PC-9 (cell line): ENCODE measurements around the gene EWSR1. TPM values are rescaled to one million over a fixed set of nuclear protein-coding genes. Genes with fewer than 3 reads are reported as not detected.
A peak's percentile ranks its signal among the peaks of the same experiment; 100 is the strongest.

Source experiments
- BruUV-seq: library from RNA; stranded (reverse); fragments of 400-500 nt; replicated peaks from 2 replicates; lab custom pipeline; 2021; lab: Mats Ljungman, UMichigan
- CTCF ChIA-PET: fragments of 300-600 bp; sonication (Branson Sonifier 250); formaldehyde crosslinking; loops from one replicate; lab custom pipeline; 2022; ENCODE audit warnings: antibody characterized with exemption; lab: Charles Lee
- POLR2A ChIA-PET: fragments of 300-600 bp; sonication (Branson Sonifier 250); formaldehyde crosslinking; loops from one replicate; lab custom pipeline; 2022; ENCODE audit warnings: antibody characterized with exemption; ENCODE audit not compliant: unreplicated experiment; lab: Charles Lee
- DNase-seq, 2 experiments: peaks; one replicate each; pipeline versions ENCODE4 v3.0.0 to v3.0.0-alpha.2; 2015 to 2022; ENCODE audit warnings: mixed read lengths in 1 of 2
- H2AFZ ChIP-seq: fragments of 200-600 bp; sonication (generic); 2 replicates; pipeline ENCODE4 v1.8.1; 2017; ENCODE audit warnings: antibody characterized with exemption
- H3F3A ChIP-seq: fragments of 200-600 bp; sonication (generic); 2 replicates; pipeline ENCODE4 v1.8.1; 2017; ENCODE audit warnings: antibody characterized with exemption, mild to moderate bottlenecking, low read depth; ENCODE audit not compliant: insufficient read depth
- H3K27ac ChIP-seq: fragments of 200-600 bp; sonication (generic); 2 replicates; pipeline ENCODE4 v1.6.1; 2016; ENCODE audit warnings: mixed run types
- H3K27me3 ChIP-seq: fragments of 200-600 bp; sonication (generic); 2 replicates; pipeline ENCODE4 v1.6.1; 2016; ENCODE audit warnings: low read depth, mixed run types; ENCODE audit not compliant: insufficient read depth
- H3K36me3 ChIP-seq: fragments of 200-600 bp; sonication (generic); 2 replicates; pipeline ENCODE4 v1.6.1; 2016; ENCODE audit warnings: low read depth, mixed run types
- H3K4me1 ChIP-seq: fragments of 200-600 bp; sonication (generic); replicated peaks from 2 replicates; pipeline ENCODE4 v1.6.1; 2016; ENCODE audit warnings: mixed run types; ENCODE audit not compliant: insufficient read depth
- H3K4me2 ChIP-seq: fragments of 200-600 bp; sonication (generic); 2 replicates; pipeline ENCODE4 v1.6.1; 2017; ENCODE audit warnings: mixed run types
- H3K4me3 ChIP-seq: fragments of 200-600 bp; sonication (generic); 2 replicates; pipeline ENCODE4 v1.6.1; 2016; ENCODE audit warnings: mixed run types
- H3K79me2 ChIP-seq: fragments of 200-600 bp; sonication (generic); 2 replicates; pipeline ENCODE4 v1.6.1; 2017; ENCODE audit warnings: low read depth, mixed run types
- H3K9me2 ChIP-seq: fragments of 200-600 bp; sonication (generic); 2 replicates; pipeline ENCODE4 v1.8.1; 2017; ENCODE audit warnings: mild to moderate bottlenecking; ENCODE audit not compliant: insufficient read depth
- H3K9me3 ChIP-seq: fragments of 200-600 bp; sonication (generic); 2 replicates; pipeline ENCODE4 v1.8.1; 2016; ENCODE audit warnings: low read depth; ENCODE audit not compliant: insufficient read depth
- H4K20me1 ChIP-seq: fragments of 200-600 bp; sonication (generic); 2 replicates; pipeline ENCODE4 v1.8.1; 2017; ENCODE audit not compliant: insufficient read depth
- CTCF ChIP-seq: fragments of 200-600 bp; sonication (generic); conservative IDR thresholded peaks from 2 replicates; pipeline ENCODE4 v1.6.1; 2017; ENCODE audit warnings: mixed run types, antibody characterized with exemption, mild to moderate bottlenecking, moderate library complexity
- EZH2 ChIP-seq: fragments of 200-600 bp; sonication (generic); IDR thresholded peaks from 2 replicates; pipeline ENCODE4 v1.8.0; 2017; ENCODE audit warnings: antibody characterized with exemption, low read depth
- intact Hi-C: fragments of 100-400 bp; cut with micrococcal nuclease; formaldehyde crosslinking; loops from one replicate; pipeline ENCODE4 v1.10.0; 2022; ENCODE audit not compliant: unreplicated experiment
- total RNA-seq: library from RNA; stranded (reverse); gene quantifications from 2 replicates; pipeline ENCODE4 v1.2.3, GENCODE V29; 2021

The EWSR1 gene
- total RNA-seq, 1 experiment from 2014 or later: 200 TPM

- H2AFZ ChIP-seq: no peak overlapping the region
- H3K4me3 ChIP-seq: no peak overlapping the region
- H3K79me2 ChIP-seq: no peaks in the 10 kb centered on the region
- POLR2A ChIA-PET: no interaction called here
- no peaks in the 10 kb centered on the region for H3K9me2 ChIP-seq
- H3K9me3 ChIP-seq: no peaks in the 10 kb centered on the region
- no TSS peak for BruUV-seq
- peaks cover 41% of the 10 kb centered on the region for H3K4me1 ChIP-seq
- H3K27ac ChIP-seq: no peak overlapping the region
- CTCF ChIA-PET: no interaction called here
- intact Hi-C loops: loop anchor here (5.0 kb wide), 1 partner anchor 35 kb away; no protein-coding TSS in a partner anchor
- peaks cover 11% of the 10 kb centered on the region for H4K20me1 ChIP-seq
- H3K27me3 ChIP-seq: no peaks in the 10 kb centered on the region
- peaks cover 31% of the 10 kb centered on the region for H3F3A ChIP-seq
- 0 out of 2 replicates have a peak, but pooled peaks cover 11% of the 10 kb centered on the region for H3K36me3 ChIP-seq
- no peak for DNase-seq
- H3K4me2 ChIP-seq: no peak overlapping the region
- TF ChIP-seq CTCF: no peak
- no peak for TF ChIP-seq EZH2
These were observed 74.1 kb downstream of the EWSR1 start for GRCh38 chr22:29342177-29342576.

GRCh38 chr22:29342577-29343312 lies 74.7 kb downstream of the EWSR1 start:
- peaks cover 11% of the 10 kb centered on the region for H4K20me1 ChIP-seq
- H3K4me3 ChIP-seq: no peak overlapping the region
- intact Hi-C loops: loop anchor here (5.0 kb wide), 1 partner anchor 35 kb away; no protein-coding TSS in a partner anchor
- ChIA-PET POLR2A (interaction anchor here (0.6 kb wide), 1 partner anchor 76 kb away, joined by 4 read pairs; no protein-coding TSS in a partner anchor), CTCF (no interaction called here)
- no peak overlapping the region for H3K4me2 ChIP-seq
- TF ChIP-seq EZH2 (no peak), CTCF (no peak)
- no peaks in the 10 kb centered on the region for H3K79me2 ChIP-seq
- peaks cover 31% of the 10 kb centered on the region for H3F3A ChIP-seq
- no peak overlapping the region for H2AFZ ChIP-seq
- H3K27ac ChIP-seq: no peak overlapping the region
- peaks cover 13% of the 10 kb centered on the region for H3K36me3 ChIP-seq
- H3K9me3 ChIP-seq: no peaks in the 10 kb centered on the region
- H3K27me3 ChIP-seq: no peaks in the 10 kb centered on the region
- BruUV-seq: no TSS peak
- peak; percentile 20 to 42 for DNase-seq
- no peaks in the 10 kb centered on the region for H3K9me2 ChIP-seq
- H3K4me1 ChIP-seq: peaks cover 41% of the 10 kb centered on the region

GRCh38 chr22:29343313-29343805 lies 75.3 kb downstream of the EWSR1 start:
- CTCF ChIA-PET: no interaction called here
- no TSS peak for BruUV-seq
- H3K27ac ChIP-seq: 0 out of 2 replicates have a peak overlapping the region, but pooled peaks have one; percentile 11

More at GRCh38 chr22:29343313-29343805, 75.3 kb downstream of the EWSR1 start:
- Histone ChIP-seq H3F3A (peaks cover 31% of the 10 kb centered on the region), H3K9me2 (no peaks in the 10 kb centered on the region), H3K36me3 (peaks cover 19% of the 10 kb centered on the region), H4K20me1 (peaks cover 11% of the 10 kb centered on the region), H3K79me2 (no peaks in the 10 kb centered on the region), H3K27me3 (no peaks in the 10 kb centered on the region), H3K4me1 (peaks cover 41% of the 10 kb centered on the region), H3K4me2 (no peak overlapping the region), H2AFZ (no peak overlapping the region), H3K4me3 (no peak overlapping the region), H3K9me3 (no peaks in the 10 kb centered on the region)
- TF ChIP-seq CTCF (no peak), EZH2 (no peak)
- intact Hi-C loops: loop anchor here (5.0 kb wide), 1 partner anchor 34 kb away; no protein-coding TSS in a partner anchor
- DNase-seq: peak; percentile 54 to 61
- POLR2A ChIA-PET: interaction anchor here (0.6 kb wide), 1 partner anchor 440 kb away, joined by 5 read pairs; no protein-coding TSS in a partner anchor
